HG02678 (cell line): ENCODE data around the gene UMODL1.
"Not testable (repeated sequence)": the region's sequence is repeated elsewhere in the genome, so short reads cannot be mapped to it uniquely, and the experiment has no call there.

ENCODE experiments used
- ATAC-seq: cut with Tn5 transposase; IDR thresholded peaks from one replicate; pipeline ENCODE4 v1.9.1; 2021; ENCODE audit warnings: mild to moderate bottlenecking, moderate library complexity; ENCODE audit not compliant: unreplicated experiment

The UMODL1 gene

GRCh38 chr21:42111811-42112210, 40.7 kb downstream of the UMODL1 start:
- ATAC-seq, result no peak

GRCh38 chr21:42112238-42112637, 41.1 kb downstream of the UMODL1 start:
- no peak for ATAC-seq

GRCh38 chr21:42112857-42113256, 41.7 kb downstream of the UMODL1 start:
- ATAC-seq, result no peak

GRCh38 chr21:42113926-42114409, 42.9 kb downstream of the UMODL1 start:
- no peak for ATAC-seq

GRCh38 chr21:42114646-42115045, 43.5 kb downstream of the UMODL1 start:
- ATAC-seq, result no peak

- ATAC-seq, result no peak
These were observed 44.1 kb downstream of the UMODL1 start for GRCh38 chr21:42115136-42115683.

- ATAC-seq, result not testable (repeated sequence)
These were observed 45.4 kb downstream of the UMODL1 start for GRCh38 chr21:42116551-42116950.

GRCh38 chr21:42117229-42117966, 46.3 kb downstream of the UMODL1 start:
- peak; percentile 57 for ATAC-seq

- ATAC-seq, result no peak
These were observed 47.1 kb downstream of the UMODL1 start for GRCh38 chr21:42117967-42118780.

GRCh38 chr21:42118901-42119300, 47.8 kb downstream of the UMODL1 start:
- no peak for ATAC-seq

- ATAC-seq, result peak; percentile 39
These were observed 49.2 kb downstream of the UMODL1 start for GRCh38 chr21:42120101-42120902.

GRCh38 chr21:42120903-42121535, 49.9 kb downstream of the UMODL1 start:
- ATAC-seq, result peak; percentile 3

- no peak for ATAC-seq
These were observed 50.7 kb downstream of the UMODL1 start for GRCh38 chr21:42121794-42122193.

- no peak for ATAC-seq
These were observed 51.3 kb downstream of the UMODL1 start for GRCh38 chr21:42122398-42122797.

GRCh38 chr21:42122808-42123207, 51.7 kb downstream of the UMODL1 start:
- no peak for ATAC-seq

GRCh38 chr21:42123219-42123908, 52.2 kb downstream of the UMODL1 start:
- no peak for ATAC-seq

GRCh38 chr21:42124081-42124480, 53.0 kb downstream of the UMODL1 start:
- no peak for ATAC-seq

- no peak for ATAC-seq
These were observed 53.9 kb downstream of the UMODL1 start for GRCh38 chr21:42124826-42125570.
